GM18870 (cell line): ENCODE data around the gene TAF9.
"Not testable (repeated sequence)": the region's sequence is repeated elsewhere in the genome, so short reads cannot be mapped to it uniquely, and the experiment has no call there.

Experiments used
- ATAC-seq: cut with Tn5 transposase; IDR thresholded peaks from one replicate; pipeline ENCODE4 v1.9.1; 2021; ENCODE audit warnings: moderate library complexity; ENCODE audit not compliant: unreplicated experiment

The TAF9 gene

GRCh38 chr5:69369340-69370121 is at the start of gene TAF9, which contains the start of the genes AK6 and RAD17:
Gene TAF9, minus strand, starts transcription at chr5:69369520. Its CDS starts 3,783 bp downstream, at chr5:69365737.
Gene AK6, minus strand, starts transcription at chr5:69369520. Its CDS starts 30 bp downstream, at chr5:69369490.
Gene RAD17, plus strand, starts transcription at chr5:69369818. Its CDS starts 2,391 bp downstream, at chr5:69372209.
- peak; percentile 91 for ATAC-seq

GRCh38 chr5:69418554-69418953 is 49.2 kb upstream of the TAF9 start:
- no peak for ATAC-seq

- no peak for ATAC-seq
Observed at GRCh38 chr5:69416699-69417098, 47.4 kb upstream of the TAF9 start.

GRCh38 chr5:69416180-69416579 is 46.9 kb upstream of the TAF9 start:
- no peak for ATAC-seq

GRCh38 chr5:69415584-69415958 is 46.3 kb upstream of the TAF9 start:
- ATAC-seq = no peak

GRCh38 chr5:69414885-69415583 is 45.7 kb upstream of the TAF9 start, which contains the start of gene MARVELD2:
Gene MARVELD2, plus strand, starts transcription at chr5:69415116. Its CDS starts 4,270 bp downstream, at chr5:69419386.
- ATAC-seq = no peak

GRCh38 chr5:69404659-69405330 is 35.5 kb upstream of the TAF9 start:
- ATAC-seq = no peak

GRCh38 chr5:69378376-69378775 is 9.1 kb upstream of the TAF9 start:
- ATAC-seq = no peak

GRCh38 chr5:69374911-69375446 is 5.7 kb upstream of the TAF9 start:
- ATAC-seq = peak; percentile 75

GRCh38 chr5:69372394-69372793 is 3.1 kb upstream of the TAF9 start:
- ATAC-seq = no peak

GRCh38 chr5:69370335-69370734 is 1.0 kb upstream of the TAF9 start:
- ATAC-seq = not testable (repeated sequence)

- peak; percentile 5 for ATAC-seq
Observed at GRCh38 chr5:69368458-69369339, 621 bp downstream of the TAF9 start.

GRCh38 chr5:69367697-69368279 is 1.5 kb downstream of the TAF9 start:
- no peak for ATAC-seq

- no peak for ATAC-seq
Observed at GRCh38 chr5:69364850-69365249, 4.5 kb downstream of the TAF9 start.

GRCh38 chr5:69364414-69364813 is 4.9 kb downstream of the TAF9 start:
- no peak for ATAC-seq

- ATAC-seq = no peak
Observed at GRCh38 chr5:69360442-69360841, 8.9 kb downstream of the TAF9 start.

- ATAC-seq = no peak
Observed at GRCh38 chr5:69359699-69360098, 9.6 kb downstream of the TAF9 start.

- no peak for ATAC-seq
Observed at GRCh38 chr5:69350664-69351063, 18.7 kb downstream of the TAF9 start.

GRCh38 chr5:69343083-69343482 is 26.2 kb downstream of the TAF9 start:
- no peak for ATAC-seq
